Endothelial cell of umbilical vein (primary cell): ENCODE measurements around the gene BICD2.

Experiments
- CTCF ChIP-seq, 2 donors: IDR thresholded peaks; 1 replicate in 1 of 2; 2 replicates in 1 of 2; pipeline ENCODE4 v1.5.1; 2011; ENCODE audit warnings: low read length in 2 of 2, mild to moderate bottlenecking in 2 of 2, moderate library complexity in 2 of 2, control low read depth in 1 of 2, inconsistent platforms in 1 of 2, low read depth in 1 of 2; ENCODE audit not compliant: insufficient read depth in 1 of 2; ENCODE audit errors: extremely low read depth in 1 of 2
- GATA2 ChIP-seq: IDR thresholded peaks from 2 replicates; pipeline ENCODE4 v1.7.0; 2011; ENCODE audit warnings: low read depth, mild to moderate bottlenecking, moderate library complexity, mixed read lengths, low read length; ENCODE audit not compliant: insufficient read length, insufficient read depth
- POLR2A ChIP-seq: IDR thresholded peaks from 2 replicates; pipeline ENCODE4 v1.6.1; 2012; ENCODE audit warnings: low read depth, mild to moderate bottlenecking, control low read depth, low read length
- POLR2AphosphoS5 ChIP-seq: IDR thresholded peaks from 2 replicates; pipeline ENCODE4 v1.6.1; 2012; ENCODE audit warnings: low read depth, mild to moderate bottlenecking, control low read depth, low read length, moderate library complexity; ENCODE audit not compliant: insufficient read depth

GRCh38 chr9:92763721-92764380 lies 782 bp downstream of the BICD2 start:
- TF ChIP-seq POLR2A (no peak), CTCF (IDR thresholded peaks at IDR 0.05; ENCODE audit: extremely low read depth in 1 of 2, insufficient read depth in 1 of 2, low read depth in 1 of 2, low read length in 2 of 2) (no peak), POLR2AphosphoS5 (no peak), GATA2 (no peak)
